Measurements from ENCODE around the gene SFT2D2. TPM values are rescaled to one million over a fixed set of nuclear protein-coding genes. Genes with fewer than 3 reads are reported as not detected.

The SFT2D2 gene
- total RNA-seq, 1 donor from 2014 or later = 35.1 TPM

- H3K27ac ChIP-seq = no peak overlapping the region
- TF ChIP-seq POLR2A (IDR thresholded peaks at IDR 0.05) (no peak), POLR2AphosphoS5 (IDR thresholded peaks at IDR 0.05; ENCODE audit: insufficient read depth in 1 of 2, low read depth in 1 of 2) (no peak), CTCF (IDR thresholded peaks at IDR 0.05) (no peak)
- intact Hi-C loops (cut with DNase I) = no loop called here
Measured at GRCh38 chr1:168236836-168237611, 11.2 kb downstream of the SFT2D2 start.

GRCh38 chr1:168243198-168243597 lies 17.4 kb downstream of the SFT2D2 start:
- H3K27me3 ChIP-seq = no peaks in the 10 kb centered on the region
- H3K4me1 ChIP-seq = peaks cover 31% of the 10 kb centered on the region
- no peak overlapping the region for H3K4me3 ChIP-seq
- peak overlapping the region; percentile 63 for H3K27ac ChIP-seq
- intact Hi-C loops (cut with DNase I) = no loop called here
- no peak for TF ChIP-seq CTCF (IDR thresholded peaks at IDR 0.05)
- no peak for TF ChIP-seq POLR2AphosphoS5 (IDR thresholded peaks at IDR 0.05; ENCODE audit: insufficient read depth in 1 of 2, low read depth in 1 of 2)
- no peak for TF ChIP-seq POLR2A (IDR thresholded peaks at IDR 0.05)
- DNase-seq (ENCODE audit: extremely low spot score in 2 of 2) = no peak
- peaks cover 3 to 41% of the 10 kb centered on the region in 2 donors for H3K36me3 ChIP-seq
- no peaks in the 10 kb centered on the region for H3K9me3 ChIP-seq

More at GRCh38 chr1:168236836-168237611, 11.2 kb downstream of the SFT2D2 start:
- H3K4me1 ChIP-seq = peaks cover 13% of the 10 kb centered on the region
- H3K9me3 ChIP-seq = no peaks in the 10 kb centered on the region
- H3K4me3 ChIP-seq = no peak overlapping the region
- peaks cover 0 to 60% of the 10 kb centered on the region in 2 donors for H3K36me3 ChIP-seq
- no peak for DNase-seq (ENCODE audit: extremely low spot score in 2 of 2)
- H3K27me3 ChIP-seq = no peaks in the 10 kb centered on the region

GRCh38 chr1:168243636-168244212 lies 17.9 kb downstream of the SFT2D2 start:
- peaks cover 3 to 39% of the 10 kb centered on the region in 2 donors for H3K36me3 ChIP-seq
- H3K9me3 ChIP-seq = no peaks in the 10 kb centered on the region
- TF ChIP-seq POLR2A (IDR thresholded peaks at IDR 0.05) = no peak
- no peak for TF ChIP-seq CTCF (IDR thresholded peaks at IDR 0.05)
- TF ChIP-seq POLR2AphosphoS5 (IDR thresholded peaks at IDR 0.05; ENCODE audit: insufficient read depth in 1 of 2, low read depth in 1 of 2) = no peak
- no peak for DNase-seq (ENCODE audit: extremely low spot score in 2 of 2)
- H3K27ac ChIP-seq = peak overlapping the region; percentile 63
- H3K4me1 ChIP-seq = peaks cover 31% of the 10 kb centered on the region
- intact Hi-C loops (cut with DNase I) = no loop called here
- H3K4me3 ChIP-seq = no peak overlapping the region
- no peaks in the 10 kb centered on the region for H3K27me3 ChIP-seq

- H3K36me3 ChIP-seq = peaks cover 3 to 47% of the 10 kb centered on the region in 2 donors
- DNase-seq (ENCODE audit: extremely low spot score in 2 of 2) = no peak
- no peaks in the 10 kb centered on the region for H3K9me3 ChIP-seq
- TF ChIP-seq POLR2A (IDR thresholded peaks at IDR 0.05) (no peak), CTCF (IDR thresholded peaks at IDR 0.05) (no peak), POLR2AphosphoS5 (IDR thresholded peaks at IDR 0.05; ENCODE audit: insufficient read depth in 1 of 2, low read depth in 1 of 2) (no peak)
- no peak overlapping the region for H3K27ac ChIP-seq
- intact Hi-C loops (cut with DNase I) = no loop called here
- H3K4me3 ChIP-seq = no peak overlapping the region
- no peaks in the 10 kb centered on the region for H3K27me3 ChIP-seq
- peaks cover 39% of the 10 kb centered on the region for H3K4me1 ChIP-seq
Measured at GRCh38 chr1:168245042-168245441, 19.2 kb downstream of the SFT2D2 start.

GRCh38 chr1:168246506-168246905 lies 20.7 kb downstream of the SFT2D2 start:
- Histone ChIP-seq H3K9me3 (no peaks in the 10 kb centered on the region), H3K27ac (no peak overlapping the region), H3K36me3 (peaks cover 3 to 54% of the 10 kb centered on the region in 2 donors), H3K4me1 (peaks cover 39% of the 10 kb centered on the region), H3K4me3 (no peak overlapping the region), H3K27me3 (no peaks in the 10 kb centered on the region)
- DNase-seq (ENCODE audit: extremely low spot score in 2 of 2) = no peak
- intact Hi-C loops (cut with DNase I) = no loop called here
- TF ChIP-seq POLR2A (IDR thresholded peaks at IDR 0.05) (no peak), CTCF (IDR thresholded peaks at IDR 0.05) (no peak), POLR2AphosphoS5 (IDR thresholded peaks at IDR 0.05; ENCODE audit: insufficient read depth in 1 of 2, low read depth in 1 of 2) (no peak)

All from vagina (tissue), 2 donors.